ENCODE results near the gene POLR2M. TPM values are rescaled to one million over a fixed set of nuclear protein-coding genes. Genes with fewer than 3 reads are reported as not detected.

POLR2M gene
- total and polyA plus RNA-seq, 4 donors = 7.8 to 230 (median 43.6) TPM

DNA sequence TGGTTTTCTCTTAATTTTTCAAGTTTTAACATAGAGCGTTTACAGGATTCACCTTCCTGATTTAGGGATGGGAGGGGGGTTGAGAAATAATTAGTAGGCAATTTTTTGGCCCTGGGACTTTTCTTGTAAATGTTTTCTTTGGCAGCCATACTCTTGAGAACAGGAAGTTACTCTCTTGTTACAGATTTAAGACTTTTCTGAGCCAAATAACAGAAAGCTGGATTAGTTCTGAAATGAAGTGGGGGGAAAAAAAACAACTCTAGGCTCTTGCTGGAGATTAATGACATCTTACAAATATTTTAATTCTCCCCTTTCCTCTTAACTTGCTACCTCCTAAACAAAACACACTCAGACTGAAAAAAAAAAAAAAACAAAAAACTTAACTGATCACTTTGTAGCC is 13.8 kb upstream of the POLR2M start:
- Histone ChIP-seq H3K9me3 (ENCODE audit: control insufficient read depth in 4 of 4, low read length in 3 of 4) (no peaks in the 10 kb centered on the region), H3K36me3 (ENCODE audit: control insufficient read depth in 4 of 4, insufficient read depth in 3 of 4, low read depth in 1 of 4, low read length in 3 of 4) (no peaks in the 10 kb centered on the region), H3K27me3 (ENCODE audit: control insufficient read depth in 4 of 4, insufficient read depth in 4 of 4, low read length in 3 of 4) (no peaks in the 10 kb centered on the region), H3K9ac (ENCODE audit: low read depth in 1 of 2, low read length in 2 of 2) (no peak overlapping the region), H3K4me3 (ENCODE audit: low read depth in 1 of 3, low read length in 3 of 3) (no peak overlapping the region), H3K4me1 (ENCODE audit: control insufficient read depth in 4 of 4, insufficient read depth in 4 of 4, low read length in 3 of 4) (no peaks in the 10 kb centered on the region), H3K27ac (ENCODE audit: low read depth in 1 of 2, low read length in 2 of 2) (no peak overlapping the region)
- DNase-seq (ENCODE audit: low spot score) = no peak
- WGBS = 72% methylated on average over 1 of the region's 1 CpG
- TF ChIP-seq GABPA (IDR thresholded peaks at IDR 0.05 in 1 of 2, conservative IDR thresholded peaks at IDR 0.05 in 1 of 2) (no peak), EGR1 (IDR thresholded peaks at IDR 0.05; ENCODE audit: low read depth in 2 of 2) (no peak), RXRA (IDR thresholded peaks at IDR 0.05) (no peak), NR2F2 (IDR thresholded peaks at IDR 0.05) (no peak), FOXA1 (IDR thresholded peaks at IDR 0.05) (no peak), RAD21 (IDR thresholded peaks at IDR 0.05) (no peak), HNF4A (conservative IDR thresholded peaks at IDR 0.05) (no peak), SP1 (IDR thresholded peaks at IDR 0.05) (no peak), JUND (IDR thresholded peaks at IDR 0.05) (no peak), HNF4G (IDR thresholded peaks at IDR 0.05) (no peak), ATF3 (IDR thresholded peaks at IDR 0.05) (no peak)
- TF ChIP-seq, protein P1, sequence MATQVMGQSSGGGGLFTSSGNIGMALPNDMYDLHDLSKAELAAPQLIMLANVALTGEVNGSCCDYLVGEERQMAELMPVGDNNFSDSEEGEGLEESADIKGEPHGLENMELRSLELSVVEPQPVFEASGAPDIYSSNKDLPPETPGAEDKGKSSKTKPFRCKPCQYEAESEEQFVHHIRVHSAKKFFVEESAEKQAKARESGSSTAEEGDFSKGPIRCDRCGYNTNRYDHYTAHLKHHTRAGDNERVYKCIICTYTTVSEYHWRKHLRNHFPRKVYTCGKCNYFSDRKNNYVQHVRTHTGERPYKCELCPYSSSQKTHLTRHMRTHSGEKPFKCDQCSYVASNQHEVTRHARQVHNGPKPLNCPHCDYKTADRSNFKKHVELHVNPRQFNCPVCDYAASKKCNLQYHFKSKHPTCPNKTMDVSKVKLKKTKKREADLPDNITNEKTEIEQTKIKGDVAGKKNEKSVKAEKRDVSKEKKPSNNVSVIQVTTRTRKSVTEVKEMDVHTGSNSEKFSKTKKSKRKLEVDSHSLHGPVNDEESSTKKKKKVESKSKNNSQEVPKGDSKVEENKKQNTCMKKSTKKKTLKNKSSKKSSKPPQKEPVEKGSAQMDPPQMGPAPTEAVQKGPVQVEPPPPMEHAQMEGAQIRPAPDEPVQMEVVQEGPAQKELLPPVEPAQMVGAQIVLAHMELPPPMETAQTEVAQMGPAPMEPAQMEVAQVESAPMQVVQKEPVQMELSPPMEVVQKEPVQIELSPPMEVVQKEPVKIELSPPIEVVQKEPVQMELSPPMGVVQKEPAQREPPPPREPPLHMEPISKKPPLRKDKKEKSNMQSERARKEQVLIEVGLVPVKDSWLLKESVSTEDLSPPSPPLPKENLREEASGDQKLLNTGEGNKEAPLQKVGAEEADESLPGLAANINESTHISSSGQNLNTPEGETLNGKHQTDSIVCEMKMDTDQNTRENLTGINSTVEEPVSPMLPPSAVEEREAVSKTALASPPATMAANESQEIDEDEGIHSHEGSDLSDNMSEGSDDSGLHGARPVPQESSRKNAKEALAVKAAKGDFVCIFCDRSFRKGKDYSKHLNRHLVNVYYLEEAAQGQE (IDR thresholded peaks at IDR 0.05) = no peak
- TF ChIP-seq, protein P2, sequence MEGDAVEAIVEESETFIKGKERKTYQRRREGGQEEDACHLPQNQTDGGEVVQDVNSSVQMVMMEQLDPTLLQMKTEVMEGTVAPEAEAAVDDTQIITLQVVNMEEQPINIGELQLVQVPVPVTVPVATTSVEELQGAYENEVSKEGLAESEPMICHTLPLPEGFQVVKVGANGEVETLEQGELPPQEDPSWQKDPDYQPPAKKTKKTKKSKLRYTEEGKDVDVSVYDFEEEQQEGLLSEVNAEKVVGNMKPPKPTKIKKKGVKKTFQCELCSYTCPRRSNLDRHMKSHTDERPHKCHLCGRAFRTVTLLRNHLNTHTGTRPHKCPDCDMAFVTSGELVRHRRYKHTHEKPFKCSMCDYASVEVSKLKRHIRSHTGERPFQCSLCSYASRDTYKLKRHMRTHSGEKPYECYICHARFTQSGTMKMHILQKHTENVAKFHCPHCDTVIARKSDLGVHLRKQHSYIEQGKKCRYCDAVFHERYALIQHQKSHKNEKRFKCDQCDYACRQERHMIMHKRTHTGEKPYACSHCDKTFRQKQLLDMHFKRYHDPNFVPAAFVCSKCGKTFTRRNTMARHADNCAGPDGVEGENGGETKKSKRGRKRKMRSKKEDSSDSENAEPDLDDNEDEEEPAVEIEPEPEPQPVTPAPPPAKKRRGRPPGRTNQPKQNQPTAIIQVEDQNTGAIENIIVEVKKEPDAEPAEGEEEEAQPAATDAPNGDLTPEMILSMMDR (IDR thresholded peaks at IDR 0.05; ENCODE audit: low read depth, low read length, missing input control) = no peak
- TF ChIP-seq, protein P3, sequence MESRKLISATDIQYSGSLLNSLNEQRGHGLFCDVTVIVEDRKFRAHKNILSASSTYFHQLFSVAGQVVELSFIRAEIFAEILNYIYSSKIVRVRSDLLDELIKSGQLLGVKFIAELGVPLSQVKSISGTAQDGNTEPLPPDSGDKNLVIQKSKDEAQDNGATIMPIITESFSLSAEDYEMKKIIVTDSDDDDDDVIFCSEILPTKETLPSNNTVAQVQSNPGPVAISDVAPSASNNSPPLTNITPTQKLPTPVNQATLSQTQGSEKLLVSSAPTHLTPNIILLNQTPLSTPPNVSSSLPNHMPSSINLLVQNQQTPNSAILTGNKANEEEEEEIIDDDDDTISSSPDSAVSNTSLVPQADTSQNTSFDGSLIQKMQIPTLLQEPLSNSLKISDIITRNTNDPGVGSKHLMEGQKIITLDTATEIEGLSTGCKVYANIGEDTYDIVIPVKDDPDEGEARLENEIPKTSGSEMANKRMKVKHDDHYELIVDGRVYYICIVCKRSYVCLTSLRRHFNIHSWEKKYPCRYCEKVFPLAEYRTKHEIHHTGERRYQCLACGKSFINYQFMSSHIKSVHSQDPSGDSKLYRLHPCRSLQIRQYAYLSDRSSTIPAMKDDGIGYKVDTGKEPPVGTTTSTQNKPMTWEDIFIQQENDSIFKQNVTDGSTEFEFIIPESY (IDR thresholded peaks at IDR 0.05) = no peak

DNA sequence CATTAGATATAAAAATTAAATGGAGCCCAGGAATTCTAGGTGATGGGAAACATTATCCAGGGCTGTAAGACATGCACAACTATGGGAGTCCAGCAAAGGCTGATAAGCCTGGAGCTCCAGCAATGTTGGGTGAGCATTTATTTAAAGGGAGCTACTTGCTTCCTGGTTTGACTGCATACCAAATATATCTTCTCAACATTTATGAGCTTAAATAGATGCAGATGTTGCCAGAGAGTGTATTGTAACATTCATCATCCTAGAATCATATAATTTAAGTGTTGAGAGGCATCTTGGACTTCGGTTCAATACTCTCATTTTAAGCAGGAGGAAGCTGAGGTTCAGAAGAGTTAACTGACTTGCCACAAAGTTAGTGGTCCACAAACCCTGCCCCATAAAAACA is 12.2 kb upstream of the POLR2M start:
- no peak for TF ChIP-seq FOXA2 (IDR thresholded peaks at IDR 0.05)
- TF ChIP-seq HNF4G (IDR thresholded peaks at IDR 0.05) = no peak
- TF ChIP-seq HNF4A (conservative IDR thresholded peaks at IDR 0.05) = no peak
- TF ChIP-seq, protein P2 (IDR thresholded peaks at IDR 0.05; ENCODE audit: low read depth, low read length, missing input control) = no peak
- TF ChIP-seq NR2F2 (IDR thresholded peaks at IDR 0.05) = no peak
- TF ChIP-seq YY1 (IDR thresholded peaks at IDR 0.05) = no peak
- no peak for TF ChIP-seq ATF3 (IDR thresholded peaks at IDR 0.05)
- no peak for TF ChIP-seq JUND (IDR thresholded peaks at IDR 0.05)
- TF ChIP-seq EGR1 (IDR thresholded peaks at IDR 0.05; ENCODE audit: low read depth in 2 of 2) = no peak
- TF ChIP-seq, protein P1 (IDR thresholded peaks at IDR 0.05) = no peak
- no peak for TF ChIP-seq RAD21 (IDR thresholded peaks at IDR 0.05)
- Histone ChIP-seq H3K9ac (ENCODE audit: low read depth in 1 of 2, low read length in 2 of 2) (no peak overlapping the region), H3K4me1 (ENCODE audit: control insufficient read depth in 4 of 4, insufficient read depth in 4 of 4, low read length in 3 of 4) (no peaks in the 10 kb centered on the region), H3K36me3 (ENCODE audit: control insufficient read depth in 4 of 4, insufficient read depth in 3 of 4, low read depth in 1 of 4, low read length in 3 of 4) (no peaks in the 10 kb centered on the region), H3K9me3 (ENCODE audit: control insufficient read depth in 4 of 4, low read length in 3 of 4) (no peaks in the 10 kb centered on the region), H3K27me3 (ENCODE audit: control insufficient read depth in 4 of 4, insufficient read depth in 4 of 4, low read length in 3 of 4) (no peaks in the 10 kb centered on the region), H3K27ac (ENCODE audit: low read depth in 1 of 2, low read length in 2 of 2) (no peak overlapping the region), H3K4me3 (ENCODE audit: low read depth in 1 of 3, low read length in 3 of 3) (no peak overlapping the region)
- DNase-seq (ENCODE audit: low spot score) = no peak
- 78% methylated on average over 1 of the region's 1 CpG for WGBS
